Kidney epithelial cell (primary cell): ENCODE measurements around the gene PLXNA2. TPM values are rescaled to one million over a fixed set of nuclear protein-coding genes. Genes with fewer than 3 reads are reported as not detected.

ENCODE experiments used
- DNase-seq: peaks from one replicate; pipeline ENCODE4 v3.0.0-alpha.2; 2010; ENCODE audit warnings: low read depth
- H3K27me3 ChIP-seq: 2 replicates; pipeline ENCODE4 v1.6.0; 2011; ENCODE audit warnings: low read length; ENCODE audit not compliant: control insufficient read depth, insufficient read depth
- H3K36me3 ChIP-seq: 2 replicates; pipeline ENCODE4 v1.5.1; 2011; ENCODE audit warnings: low read length; ENCODE audit not compliant: control insufficient read depth, insufficient read depth
- H3K4me3 ChIP-seq: 2 replicates; pipeline ENCODE4 v1.5.1; 2011; ENCODE audit warnings: low read depth, mild to moderate bottlenecking, control low read depth, low read length
- total RNA-seq: library from RNA; depleted of rRNA; stranded (reverse); fragments of >200 nt; gene quantifications from 2 replicates; pipeline ENCODE4 v1.2.3, GENCODE V29; 2015
- TF ChIP-seq, protein P1 (sequence below): IDR thresholded peaks from 2 replicates; pipeline ENCODE4 v1.5.1; 2011; ENCODE audit warnings: mild to moderate bottlenecking, moderate library complexity, low read length, control low read depth, inconsistent platforms; ENCODE audit not compliant: insufficient read depth, poor library complexity, severe bottlenecking

The PLXNA2 gene
- total RNA-seq, 1 donor from 2014 or later, result 6.9 TPM

DNA sequence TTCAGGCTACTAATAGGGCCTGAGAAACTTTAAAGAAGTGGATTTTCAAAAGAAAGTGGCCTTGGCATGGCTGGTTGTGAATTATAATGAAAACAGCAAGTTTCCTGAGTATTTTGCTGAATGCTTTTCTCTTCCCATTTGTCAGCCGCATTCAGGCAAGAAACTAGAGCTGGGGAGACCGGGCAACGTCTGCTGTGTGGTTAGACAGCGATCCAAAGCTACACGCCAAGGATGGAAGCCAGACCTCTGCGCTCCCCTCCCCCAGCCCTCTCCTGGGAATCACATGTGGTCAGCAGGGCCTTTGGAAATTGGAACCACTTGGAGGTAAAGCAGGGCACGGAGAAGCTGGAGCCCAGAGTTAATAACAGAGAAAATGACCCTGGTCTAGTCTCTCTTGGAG lies 219.2 kb downstream of the PLXNA2 start:
- no peak for DNase-seq
- H3K4me3 ChIP-seq, result no peak overlapping the region
- peaks cover 1% of the 10 kb centered on the region for H3K36me3 ChIP-seq

DNA sequence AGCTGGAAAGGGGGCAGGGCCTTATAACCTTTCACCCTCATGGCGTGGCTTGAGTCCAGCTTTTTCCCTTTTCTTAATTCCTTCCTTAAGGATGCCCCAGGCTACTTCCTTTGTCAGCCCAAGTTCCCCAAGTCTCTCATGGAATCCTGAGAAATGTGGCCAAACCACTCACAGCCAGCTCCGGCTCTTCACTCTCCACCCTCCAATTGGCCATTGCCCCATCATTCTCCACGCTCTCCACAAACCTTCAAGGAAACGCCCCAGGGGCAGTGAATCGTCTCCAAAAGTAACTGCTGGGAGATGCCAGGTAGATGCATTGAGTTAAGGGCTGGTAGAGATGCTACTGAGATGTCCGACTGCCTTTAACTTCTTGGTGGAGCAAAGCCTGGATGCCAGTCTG lies 219.8 kb downstream of the PLXNA2 start:
- TF ChIP-seq, protein P1, sequence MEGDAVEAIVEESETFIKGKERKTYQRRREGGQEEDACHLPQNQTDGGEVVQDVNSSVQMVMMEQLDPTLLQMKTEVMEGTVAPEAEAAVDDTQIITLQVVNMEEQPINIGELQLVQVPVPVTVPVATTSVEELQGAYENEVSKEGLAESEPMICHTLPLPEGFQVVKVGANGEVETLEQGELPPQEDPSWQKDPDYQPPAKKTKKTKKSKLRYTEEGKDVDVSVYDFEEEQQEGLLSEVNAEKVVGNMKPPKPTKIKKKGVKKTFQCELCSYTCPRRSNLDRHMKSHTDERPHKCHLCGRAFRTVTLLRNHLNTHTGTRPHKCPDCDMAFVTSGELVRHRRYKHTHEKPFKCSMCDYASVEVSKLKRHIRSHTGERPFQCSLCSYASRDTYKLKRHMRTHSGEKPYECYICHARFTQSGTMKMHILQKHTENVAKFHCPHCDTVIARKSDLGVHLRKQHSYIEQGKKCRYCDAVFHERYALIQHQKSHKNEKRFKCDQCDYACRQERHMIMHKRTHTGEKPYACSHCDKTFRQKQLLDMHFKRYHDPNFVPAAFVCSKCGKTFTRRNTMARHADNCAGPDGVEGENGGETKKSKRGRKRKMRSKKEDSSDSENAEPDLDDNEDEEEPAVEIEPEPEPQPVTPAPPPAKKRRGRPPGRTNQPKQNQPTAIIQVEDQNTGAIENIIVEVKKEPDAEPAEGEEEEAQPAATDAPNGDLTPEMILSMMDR, result no peak
- no peak for DNase-seq

More for the DNA sequence above, 219.2 kb downstream of the PLXNA2 start:
- TF ChIP-seq, protein P1, result no peak
- peaks cover 2% of the 10 kb centered on the region for H3K27me3 ChIP-seq

DNA sequence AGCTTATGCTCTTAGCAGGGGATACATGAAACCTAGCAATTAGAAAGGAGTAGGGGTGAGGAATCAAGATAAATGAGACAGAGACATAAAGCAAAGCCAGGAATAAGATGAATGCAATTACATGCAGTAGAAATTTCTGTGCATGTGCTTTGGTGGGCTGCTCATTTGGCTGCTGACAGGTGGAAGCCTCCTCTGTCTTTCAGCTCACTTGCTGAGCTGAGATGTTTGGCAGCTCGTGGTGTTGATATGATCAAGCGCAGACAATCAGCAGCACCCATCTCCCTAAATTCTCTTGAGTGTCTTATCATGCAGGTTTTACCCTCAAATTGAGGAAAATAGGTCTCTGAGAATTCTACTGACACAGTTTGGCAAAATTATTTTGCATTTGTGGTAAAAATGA lies 224.9 kb downstream of the PLXNA2 start:
- H3K27me3 ChIP-seq, result peaks cover 5% of the 10 kb centered on the region
- TF ChIP-seq, protein P1, result no peak

More for the DNA sequence above, 219.8 kb downstream of the PLXNA2 start:
- Histone ChIP-seq H3K36me3 (peaks cover 1% of the 10 kb centered on the region), H3K4me3 (no peak overlapping the region), H3K27me3 (peaks cover 5% of the 10 kb centered on the region)

DNA sequence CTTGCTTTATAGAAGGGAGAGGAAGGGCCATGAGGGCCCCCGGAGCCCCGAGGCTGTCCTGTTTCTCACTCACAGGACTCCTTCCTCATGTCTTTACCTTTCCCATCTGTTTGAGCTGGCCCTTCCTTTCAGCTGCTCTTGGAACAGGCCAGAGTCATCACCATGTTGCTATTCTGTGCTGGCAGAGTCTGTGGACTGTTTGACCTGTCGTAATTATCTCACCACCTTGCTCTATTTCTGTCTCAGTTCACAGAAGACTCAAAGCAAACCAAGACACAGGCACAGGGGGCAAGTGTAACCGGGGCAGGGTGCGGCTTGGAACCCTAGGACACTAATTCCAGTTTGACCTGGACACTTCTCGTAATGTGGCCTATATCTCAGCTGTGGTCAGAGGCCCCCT lies 228.9 kb downstream of the PLXNA2 start:
- TF ChIP-seq, protein P1, result no peak
- Histone ChIP-seq H3K4me3 (no peak overlapping the region), H3K27me3 (peaks cover 5% of the 10 kb centered on the region), H3K36me3 (no peaks in the 10 kb centered on the region)
- DNase-seq, result no peak

More for the DNA sequence above, 224.9 kb downstream of the PLXNA2 start:
- no peak for DNase-seq
- Histone ChIP-seq H3K4me3 (no peak overlapping the region), H3K36me3 (no peaks in the 10 kb centered on the region)

DNA sequence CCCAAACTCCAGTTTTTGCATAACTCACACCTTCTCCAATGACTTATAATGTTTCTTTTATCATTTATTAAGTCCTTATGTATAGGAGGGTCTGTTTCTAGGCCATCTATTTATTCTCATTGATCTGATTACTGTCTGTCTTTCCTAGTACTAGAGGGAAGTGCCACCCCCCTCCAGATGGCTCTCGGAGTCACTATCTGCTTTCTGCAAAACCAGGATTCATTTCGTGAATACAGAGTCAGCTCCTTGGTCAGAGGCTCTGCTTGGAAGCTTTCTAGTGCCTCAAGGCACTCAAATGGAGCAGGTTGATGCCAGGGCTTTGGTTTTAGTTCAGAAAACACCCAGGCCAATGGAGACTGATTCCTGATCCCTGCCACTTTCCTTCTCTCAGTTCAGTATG lies 231.0 kb downstream of the PLXNA2 start:
- no peaks in the 10 kb centered on the region for H3K27me3 ChIP-seq
- no peaks in the 10 kb centered on the region for H3K36me3 ChIP-seq
- TF ChIP-seq, protein P1, result no peak
- no peak for DNase-seq
- H3K4me3 ChIP-seq, result no peak overlapping the region

DNA sequence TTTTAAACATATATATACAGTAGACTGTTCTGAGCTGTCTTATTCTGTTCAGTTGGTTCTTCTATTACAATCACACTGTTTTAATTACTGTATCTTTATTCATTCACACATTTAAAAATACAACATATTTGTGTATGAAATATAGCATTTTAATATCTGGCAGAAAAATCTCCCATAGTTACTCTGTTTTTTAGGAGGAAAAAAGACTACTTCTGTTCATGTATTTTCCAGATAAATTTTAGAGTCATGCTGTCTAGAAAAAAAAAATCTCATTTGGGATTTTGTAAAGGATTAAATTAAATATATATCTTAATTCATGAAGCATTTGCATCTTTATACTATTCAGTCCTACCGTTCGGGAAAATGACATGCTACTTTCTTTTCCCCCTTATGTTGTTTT lies 231.5 kb downstream of the PLXNA2 start:
- no peak overlapping the region for H3K4me3 ChIP-seq
- DNase-seq, result no peak
- H3K36me3 ChIP-seq, result no peaks in the 10 kb centered on the region
- no peaks in the 10 kb centered on the region for H3K27me3 ChIP-seq
- TF ChIP-seq, protein P1, result no peak
